MM.1S (cell line): Measurements from ENCODE around the gene TLR2.

ENCODE experiments used
- DNase-seq: peaks from one replicate; pipeline ENCODE4 v3.0.0-alpha.2; 2015
- H2AFZ ChIP-seq: fragments of 300-600 bp; sonication (generic); 2 replicates; pipeline ENCODE4 v1.6.0; 2016; ENCODE audit warnings: antibody characterized with exemption, low read length
- H3F3A ChIP-seq: fragments of 300-600 bp; sonication (generic); 2 replicates; pipeline ENCODE4 v1.6.1; 2016; ENCODE audit warnings: mild to moderate bottlenecking, antibody characterized with exemption, low read length, moderate library complexity, mixed read lengths; ENCODE audit not compliant: insufficient read depth
- H3K27ac ChIP-seq: fragments of 300-600 bp; sonication (generic); 2 replicates; pipeline ENCODE4 v1.5.1; 2016; ENCODE audit warnings: mild to moderate bottlenecking, low read length
- H3K27me3 ChIP-seq: fragments of 300-600 bp; sonication (generic); replicated peaks from 2 replicates; pipeline ENCODE4 v1.6.0; 2016; ENCODE audit warnings: low read length; ENCODE audit not compliant: insufficient read depth
- H3K36me3 ChIP-seq: fragments of 300-600 bp; sonication (generic); replicated peaks from 2 replicates; pipeline ENCODE4 v1.6.1; 2016; ENCODE audit warnings: mild to moderate bottlenecking, low read length, mixed read lengths; ENCODE audit not compliant: insufficient read depth
- H3K4me1 ChIP-seq: fragments of 300-600 bp; sonication (generic); 2 replicates; pipeline ENCODE4 v1.6.1; 2016; ENCODE audit warnings: low read length, mixed read lengths
- H3K4me2 ChIP-seq: fragments of 300-600 bp; sonication (generic); 2 replicates; pipeline ENCODE4 v1.6.0; 2016; ENCODE audit warnings: low read depth, low read length
- H3K4me3 ChIP-seq: fragments of 300-600 bp; sonication (generic); 2 replicates; pipeline ENCODE4 v1.5.1; 2016; ENCODE audit warnings: low read length, mixed read lengths
- H3K79me2 ChIP-seq: fragments of 300-600 bp; sonication (generic); 2 replicates; pipeline ENCODE4 v1.6.1; 2016; ENCODE audit warnings: mixed run types, low read length, mixed read lengths
- H3K9ac ChIP-seq: fragments of 300-600 bp; sonication (generic); 2 replicates; pipeline ENCODE4 v1.6.1; 2016; ENCODE audit warnings: low read length, mixed read lengths
- H3K9me2 ChIP-seq: fragments of 300-600 bp; sonication (generic); replicated peaks from 2 replicates; pipeline ENCODE4 v1.6.1; 2016; ENCODE audit warnings: mild to moderate bottlenecking, low read length, mixed read lengths; ENCODE audit not compliant: insufficient read depth
- H3K9me3 ChIP-seq: fragments of 300-600 bp; sonication (generic); replicated peaks from 2 replicates; pipeline ENCODE4 v1.6.1; 2016; ENCODE audit warnings: mild to moderate bottlenecking, low read length, mixed read lengths; ENCODE audit not compliant: insufficient read depth
- H4K20me1 ChIP-seq: fragments of 300-600 bp; sonication (generic); 2 replicates; pipeline ENCODE4 v1.6.1; 2016; ENCODE audit warnings: mild to moderate bottlenecking, low read length, moderate library complexity, mixed read lengths; ENCODE audit not compliant: insufficient read depth
- EZH2 ChIP-seq: fragments of 300-600 bp; sonication (generic); optimal IDR thresholded peaks from 2 replicates; pipeline ENCODE3; 2017; ENCODE audit warnings: low read depth, mild to moderate bottlenecking, antibody characterized with exemption, low read length, mixed read lengths
- EZH2phosphoT487 ChIP-seq: fragments of 300-600 bp; sonication (generic); IDR thresholded peaks from 2 replicates; pipeline ENCODE4 v1.6.1; 2018; ENCODE audit warnings: antibody characterized with exemption, low read length
- TF ChIP-seq, protein P1 (sequence below): fragments of 300-600 bp; sonication (generic); IDR thresholded peaks from 2 replicates; pipeline ENCODE4 v1.5.1; 2016; ENCODE audit warnings: antibody characterized with exemption, low read length, mixed read lengths

Gene TLR2

DNA sequence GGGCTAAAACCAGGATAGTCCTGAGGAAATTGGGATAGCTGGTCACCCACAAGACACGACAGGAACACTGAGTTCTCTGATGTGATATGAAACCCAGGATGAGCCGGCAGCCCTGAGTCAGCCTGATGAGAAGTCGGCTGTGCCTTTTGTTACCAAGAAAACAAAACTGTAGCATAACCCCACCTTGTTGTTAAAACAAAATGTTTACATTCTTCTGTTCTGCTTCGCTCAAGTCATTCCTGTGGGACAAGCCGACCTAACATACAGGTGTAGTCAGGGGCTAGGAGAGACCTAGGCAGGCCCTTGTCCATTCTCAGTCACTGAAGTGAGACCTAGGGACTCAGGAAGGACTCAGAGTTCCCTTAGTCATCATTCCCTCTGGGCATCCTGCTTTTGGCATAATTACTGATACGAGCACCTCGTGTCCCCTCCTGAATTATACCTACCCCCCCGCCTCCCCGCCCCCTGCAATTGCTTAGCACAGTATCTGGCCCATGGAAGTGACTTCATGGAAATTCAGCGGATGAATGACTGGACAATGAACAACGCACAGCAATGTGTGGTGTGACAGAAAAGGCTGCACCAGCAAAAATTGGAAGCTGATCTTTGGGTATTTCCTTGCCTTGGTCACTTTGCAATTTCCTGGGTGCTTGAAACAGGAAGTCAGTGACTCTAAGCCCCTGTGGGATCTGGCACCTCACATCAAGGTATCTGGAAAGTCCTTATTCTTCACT is 31.9 kb upstream of the TLR2 start:
- no peaks in the 10 kb centered on the region for H3K9me3 ChIP-seq
- H3F3A ChIP-seq, result no peaks in the 10 kb centered on the region
- H2AFZ ChIP-seq, result no peak overlapping the region
- DNase-seq, result no peak
- no peaks in the 10 kb centered on the region for H3K9me2 ChIP-seq
- no peak overlapping the region for H3K9ac ChIP-seq
- no peaks in the 10 kb centered on the region for H3K27me3 ChIP-seq
- H3K4me3 ChIP-seq, result no peak overlapping the region
- no peaks in the 10 kb centered on the region for H3K79me2 ChIP-seq
- H4K20me1 ChIP-seq, result no peaks in the 10 kb centered on the region
- H3K36me3 ChIP-seq, result no peaks in the 10 kb centered on the region
- no peak overlapping the region for H3K27ac ChIP-seq
- no peaks in the 10 kb centered on the region for H3K4me1 ChIP-seq
- TF ChIP-seq EZH2, result no peak
- no peak for TF ChIP-seq EZH2phosphoT487
- TF ChIP-seq, protein P1, sequence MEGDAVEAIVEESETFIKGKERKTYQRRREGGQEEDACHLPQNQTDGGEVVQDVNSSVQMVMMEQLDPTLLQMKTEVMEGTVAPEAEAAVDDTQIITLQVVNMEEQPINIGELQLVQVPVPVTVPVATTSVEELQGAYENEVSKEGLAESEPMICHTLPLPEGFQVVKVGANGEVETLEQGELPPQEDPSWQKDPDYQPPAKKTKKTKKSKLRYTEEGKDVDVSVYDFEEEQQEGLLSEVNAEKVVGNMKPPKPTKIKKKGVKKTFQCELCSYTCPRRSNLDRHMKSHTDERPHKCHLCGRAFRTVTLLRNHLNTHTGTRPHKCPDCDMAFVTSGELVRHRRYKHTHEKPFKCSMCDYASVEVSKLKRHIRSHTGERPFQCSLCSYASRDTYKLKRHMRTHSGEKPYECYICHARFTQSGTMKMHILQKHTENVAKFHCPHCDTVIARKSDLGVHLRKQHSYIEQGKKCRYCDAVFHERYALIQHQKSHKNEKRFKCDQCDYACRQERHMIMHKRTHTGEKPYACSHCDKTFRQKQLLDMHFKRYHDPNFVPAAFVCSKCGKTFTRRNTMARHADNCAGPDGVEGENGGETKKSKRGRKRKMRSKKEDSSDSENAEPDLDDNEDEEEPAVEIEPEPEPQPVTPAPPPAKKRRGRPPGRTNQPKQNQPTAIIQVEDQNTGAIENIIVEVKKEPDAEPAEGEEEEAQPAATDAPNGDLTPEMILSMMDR, result no peak
- no peak overlapping the region for H3K4me2 ChIP-seq

DNA sequence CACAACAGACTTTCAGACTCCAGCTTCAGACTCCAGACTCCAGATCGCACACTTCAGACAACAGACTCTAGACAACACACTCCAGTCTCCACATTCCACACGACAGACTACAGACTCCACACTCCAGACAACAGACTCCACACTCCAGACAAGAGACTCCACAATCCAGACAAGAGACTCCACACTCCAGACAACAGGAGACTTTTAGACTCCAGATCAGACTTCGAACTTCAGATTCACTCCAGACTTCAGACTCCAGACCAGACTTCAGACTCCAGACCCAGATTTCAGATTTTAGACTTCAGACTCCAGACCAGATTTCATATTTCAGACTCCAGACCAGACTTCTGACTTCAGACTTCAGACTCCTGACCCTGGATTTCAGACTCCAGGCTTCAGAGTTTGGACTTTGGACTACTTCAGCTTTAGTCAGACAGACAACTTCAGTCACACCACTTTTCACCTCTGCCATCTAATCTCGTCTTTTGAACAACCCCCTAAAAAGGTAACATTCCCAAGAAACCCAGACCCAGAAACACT is 29.0 kb upstream of the TLR2 start:
- TF ChIP-seq, protein P1, result no peak
- TF ChIP-seq EZH2phosphoT487 (no peak), EZH2 (no peak)
- no peak for DNase-seq
- Histone ChIP-seq H3K9me2 (no peaks in the 10 kb centered on the region), H3K27me3 (no peaks in the 10 kb centered on the region), H3K4me3 (no peak overlapping the region), H3K9me3 (no peaks in the 10 kb centered on the region), H2AFZ (no peak overlapping the region), H3F3A (no peaks in the 10 kb centered on the region), H3K27ac (no peak overlapping the region), H3K79me2 (no peaks in the 10 kb centered on the region), H3K4me1 (no peaks in the 10 kb centered on the region), H3K9ac (no peak overlapping the region), H4K20me1 (no peaks in the 10 kb centered on the region), H3K36me3 (no peaks in the 10 kb centered on the region), H3K4me2 (no peak overlapping the region)

DNA sequence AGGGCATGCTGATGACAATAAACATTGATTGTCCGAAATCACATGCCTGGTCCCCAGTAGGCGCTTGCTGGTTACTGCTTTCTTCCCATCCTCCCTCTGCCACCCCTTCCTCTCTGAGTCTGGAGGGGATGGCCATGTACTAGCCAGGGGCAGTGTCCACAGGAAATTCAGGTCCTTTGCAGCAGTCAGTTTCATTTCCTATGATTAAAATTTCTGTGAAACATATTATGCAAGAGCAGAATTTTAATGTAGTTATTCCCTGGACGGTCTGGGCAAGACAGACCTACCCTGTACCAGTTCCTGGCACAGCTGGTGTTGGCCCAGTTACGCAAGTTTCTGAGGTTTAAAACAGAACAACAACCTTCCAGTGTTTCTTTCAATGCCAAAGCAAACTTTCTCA is 28.2 kb upstream of the TLR2 start:
- no peak overlapping the region for H3K27ac ChIP-seq
- H3K79me2 ChIP-seq, result no peaks in the 10 kb centered on the region
- H3F3A ChIP-seq, result no peaks in the 10 kb centered on the region
- H4K20me1 ChIP-seq, result no peaks in the 10 kb centered on the region
- no peaks in the 10 kb centered on the region for H3K9me2 ChIP-seq
- no peak overlapping the region for H3K4me2 ChIP-seq
- H3K36me3 ChIP-seq, result no peaks in the 10 kb centered on the region
- no peaks in the 10 kb centered on the region for H3K4me1 ChIP-seq
- H2AFZ ChIP-seq, result no peak overlapping the region
- no peaks in the 10 kb centered on the region for H3K9me3 ChIP-seq
- TF ChIP-seq, protein P1, result no peak
- no peak for TF ChIP-seq EZH2phosphoT487
- no peak for TF ChIP-seq EZH2
- H3K27me3 ChIP-seq, result no peaks in the 10 kb centered on the region
- no peak overlapping the region for H3K4me3 ChIP-seq
- no peak for DNase-seq
- no peak overlapping the region for H3K9ac ChIP-seq
